Body of pancreas (tissue), 4 donors: Measurements from ENCODE around the gene VEGFA. TPM values are rescaled to one million over a fixed set of nuclear protein-coding genes. Genes with fewer than 3 reads are reported as not detected.
A peak's percentile ranks its signal among the peaks of the same experiment; 100 is the strongest.

Experiments used
- ATAC-seq: fragments of 150-250 bp; one replicate; pipeline ENCODE4 v1.9.1; 2016
- DNase-seq, 4 donors: peaks; one replicate each; pipeline ENCODE4 v3.0.0-alpha.2; 2019
- H3K27ac ChIP-seq, 4 donors: fragments of 200-600 bp; sonication (generic); 1 replicate in 3 of 4; 2 replicates in 1 of 4; pipeline versions ENCODE4 v1.5.1 to v1.6.1; 2016 to 2019; ENCODE audit warnings: mild to moderate bottlenecking in 1 of 4, mixed read lengths in 1 of 4, moderate library complexity in 1 of 4
- H3K27me3 ChIP-seq, 2 donors: fragments of 200-600 bp; sonication (generic); one replicate each; pipeline ENCODE4 v1.6.0; 2016; ENCODE audit warnings: mild to moderate bottlenecking in 1 of 2
- H3K36me3 ChIP-seq, 2 donors: fragments of 200-600 bp; sonication (generic); replicated peaks in 1 of 2; 2 replicates each; pipeline ENCODE4 v1.5.1; 2016; ENCODE audit warnings: low read depth in 2 of 2; ENCODE audit not compliant: insufficient read depth in 1 of 2
- H3K4me1 ChIP-seq: fragments of 200-600 bp; sonication (generic); one replicate; pipeline ENCODE4 v1.6.0; 2016
- H3K4me3 ChIP-seq, 2 donors: fragments of 200-600 bp; sonication (generic); 1 replicate in 1 of 2; 2 replicates in 1 of 2; pipeline ENCODE4 v1.5.1; 2016 to 2019
- H3K9me3 ChIP-seq, 3 donors: fragments of 200-600 bp; sonication (generic); 1 replicate in 2 of 3; 2 replicates in 1 of 3; pipeline ENCODE4 v1.5.1; 2016
- CTCF ChIP-seq, 7 experiments: fragments of 450-650 bp in 4 of 7; fragments of 200-600 bp in 3 of 7; sonication (generic) in 3 of 7; IDR thresholded peaks; one replicate each; pipeline ENCODE4 v1.5.1; 2016 to 2019; ENCODE audit warnings: antibody characterized with exemption in 7 of 7
- POLR2A ChIP-seq, 3 donors: fragments of 450-650 bp; IDR thresholded peaks; one replicate each; pipeline ENCODE4 v1.6.1; 2016; ENCODE audit warnings: antibody characterized with exemption in 3 of 3, mild to moderate bottlenecking in 2 of 3
- WGBS, 2 donors: methylation state at CpG; one replicate each; pipeline ENCODE4 v1.1.5; 2017; 5-methylcytosine and 5-hydroxymethylcytosine counted together
- intact Hi-C: fragments of 100-400 bp; cut with DNase I; formaldehyde crosslinking; loops from one replicate; pipeline ENCODE4 v1.15.1; 2023
- total RNA-seq, 2 donors: library from RNA; depleted of rRNA; stranded (reverse); fragments of >200 nt; gene quantifications; one replicate each; pipeline ENCODE4 v1.1.0, GENCODE V29; 2016

Gene VEGFA
- total RNA-seq, 2 donors from 2014 or later, result 84.8 to 272 TPM

- no peak overlapping the region for H3K4me3 ChIP-seq
- 33 to 64% methylated on average over 20 of the region's 20 CpGs for whole genome bisulfite sequencing, 2 donors
- DNase-seq, result peak; percentile 60 to 85 (median 84)
- H3K27me3 ChIP-seq, result no peaks in the 10 kb centered on the region
- TF ChIP-seq CTCF (IDR thresholded peaks at IDR 0.05), result no peak
- TF ChIP-seq POLR2A (IDR thresholded peaks at IDR 0.05), result no peak
- intact Hi-C loops, result no loop called here
- H3K27ac ChIP-seq, result peak overlapping the region; percentile 54 to 72 (median 59)
- no peaks in the 10 kb centered on the region for H3K9me3 ChIP-seq
- H3K4me1 ChIP-seq, result peaks cover 72% of the 10 kb centered on the region
- ATAC-seq, result peak; percentile 72
- peaks cover 16 to 27% of the 10 kb centered on the region in 2 donors for H3K36me3 ChIP-seq
Observed at GRCh38 chr6:43781941-43782704, 12.1 kb downstream of the VEGFA start.

- H3K27ac ChIP-seq, result peak overlapping the region; percentile 54 to 72 (median 59)
- DNase-seq, result no peak
- intact Hi-C loops, result no loop called here
Observed at GRCh38 chr6:43782764-43783513, 12.9 kb downstream of the VEGFA start.

GRCh38 chr6:43784049-43784855 is 14.2 kb downstream of the VEGFA start:
- Histone ChIP-seq H3K36me3 (peaks cover 4 to 16% of the 10 kb centered on the region in 2 donors), H3K27me3 (no peaks in the 10 kb centered on the region), H3K4me3 (no peak overlapping the region), H3K9me3 (no peaks in the 10 kb centered on the region), H3K4me1 (peaks cover 53% of the 10 kb centered on the region), H3K27ac (peak overlapping the region in 2 of 4 donors; percentile 13 to 72)
- ATAC-seq (no peak), DNase-seq (no peak)
- 82 to 85% methylated on average over 26 of the region's 26 CpGs for WGBS, 2 donors
- TF ChIP-seq POLR2A (IDR thresholded peaks at IDR 0.05) (no peak), CTCF (IDR thresholded peaks at IDR 0.05) (no peak)
- intact Hi-C loops, result no loop called here

More at GRCh38 chr6:43782764-43783513, 12.9 kb downstream of the VEGFA start:
- TF ChIP-seq POLR2A (IDR thresholded peaks at IDR 0.05), result no peak
- TF ChIP-seq CTCF (IDR thresholded peaks at IDR 0.05), result no peak
- Histone ChIP-seq H3K36me3 (peaks cover 13 to 26% of the 10 kb centered on the region in 2 donors), H3K9me3 (no peaks in the 10 kb centered on the region), H3K4me1 (peaks cover 66% of the 10 kb centered on the region), H3K27me3 (no peaks in the 10 kb centered on the region), H3K4me3 (no peak overlapping the region)
- ATAC-seq, result no peak
- 63 to 66% methylated on average over 8 to 11 of the region's 11 CpGs for WGBS, 2 donors

GRCh38 chr6:43785220-43785752 is 15.3 kb downstream of the VEGFA start:
- Histone ChIP-seq H3K4me1 (peaks cover 43% of the 10 kb centered on the region), H3K4me3 (no peak overlapping the region), H3K9me3 (no peaks in the 10 kb centered on the region), H3K36me3 (peaks cover 4 to 16% of the 10 kb centered on the region in 2 donors), H3K27me3 (no peaks in the 10 kb centered on the region), H3K27ac (peak overlapping the region in 1 of 4 donors; percentile 29)
- DNase-seq (no peak), ATAC-seq (no peak)
- intact Hi-C loops, result no loop called here
- TF ChIP-seq POLR2A (IDR thresholded peaks at IDR 0.05) (no peak), CTCF (IDR thresholded peaks at IDR 0.05) (no peak)
- WGBS, 2 donors, result 70 to 71% methylated on average over 13 of the region's 14 CpGs
